NCI-H1436 (cell line): Measurements from ENCODE around the gene PALLD.

Experiments
- DNase-seq: peaks from one replicate; lab custom pipeline; 2025; lab: John Stamatoyannopoulos, UW

PALLD gene

GRCh38 chr4:168593399-168593798 is 96.5 kb downstream of the PALLD start:
- DNase-seq: no peak

GRCh38 chr4:168594121-168594520 is 97.3 kb downstream of the PALLD start:
- DNase-seq: no peak

GRCh38 chr4:168598191-168598590 is 101.3 kb downstream of the PALLD start:
- DNase-seq: no peak

GRCh38 chr4:168600796-168601583 is 104.1 kb downstream of the PALLD start:
- DNase-seq: no peak

- no peak for DNase-seq
These were observed 105.0 kb downstream of the PALLD start for GRCh38 chr4:168601899-168602298.

- DNase-seq: no peak
These were observed 107.9 kb downstream of the PALLD start for GRCh38 chr4:168604496-168605373.

- DNase-seq: no peak
These were observed 108.6 kb downstream of the PALLD start for GRCh38 chr4:168605411-168605810.

GRCh38 chr4:168607215-168607614 is 110.4 kb downstream of the PALLD start:
- DNase-seq: no peak

GRCh38 chr4:168608771-168609170 is 111.9 kb downstream of the PALLD start:
- no peak for DNase-seq

- no peak for DNase-seq
These were observed 112.5 kb downstream of the PALLD start for GRCh38 chr4:168609369-168609768.

- no peak for DNase-seq
These were observed 114.2 kb downstream of the PALLD start for GRCh38 chr4:168610911-168611530.

- DNase-seq: no peak
These were observed 115.7 kb downstream of the PALLD start for GRCh38 chr4:168612450-168613135.

GRCh38 chr4:168613869-168614268 is 117.0 kb downstream of the PALLD start:
- no peak for DNase-seq

GRCh38 chr4:168614281-168615057 is 117.6 kb downstream of the PALLD start:
- DNase-seq: no peak

GRCh38 chr4:168615294-168616065 is 118.6 kb downstream of the PALLD start:
- no peak for DNase-seq

GRCh38 chr4:168618577-168619265 is 121.9 kb downstream of the PALLD start:
- no peak for DNase-seq

- no peak for DNase-seq
These were observed 122.4 kb downstream of the PALLD start for GRCh38 chr4:168619266-168619631.

GRCh38 chr4:168621806-168622589 is 125.1 kb downstream of the PALLD start:
- no peak for DNase-seq

- no peak for DNase-seq
These were observed 125.7 kb downstream of the PALLD start for GRCh38 chr4:168622600-168622999.
